ENCODE results near the gene THEMIS2. TPM values are rescaled to one million over a fixed set of nuclear protein-coding genes. Genes with fewer than 3 reads are reported as not detected.

The THEMIS2 gene
- total RNA-seq, 4 donors from 2014 or later = 20.1 to 36.0 (median 25.0) TPM

GRCh38 chr1:27878039-27878438, 5.7 kb downstream of the THEMIS2 start:
- Histone ChIP-seq H3K9me3 (no peaks in the 10 kb centered on the region), H3K27me3 (no peaks in the 10 kb centered on the region), H3K27ac (no peak overlapping the region), H3K4me1 (peaks cover 3 to 17% of the 10 kb centered on the region in 2 donors), H3K4me3 (replicated peaks in 1 of 3) (no peak overlapping the region), H3K36me3 (no peaks in the 10 kb centered on the region)
- no peak for TF ChIP-seq CTCF (IDR thresholded peaks at IDR 0.05)
- TF ChIP-seq POLR2A (IDR thresholded peaks at IDR 0.05) = no peak
- intact Hi-C loops (cut with DNase I) = no loop called here
- DNase-seq = no peak
- 80 to 81% methylated on average over 4 of the region's 4 CpGs for WGBS, 2 donors

GRCh38 chr1:27878787-27879335, 6.5 kb downstream of the THEMIS2 start:
- no peak for DNase-seq
- no peak overlapping the region for H3K27ac ChIP-seq
- no peak overlapping the region for H3K4me3 ChIP-seq (replicated peaks in 1 of 3)

GRCh38 chr1:27879374-27880082, 7.2 kb downstream of the THEMIS2 start:
- Histone ChIP-seq H3K4me1 (peaks cover 3 to 24% of the 10 kb centered on the region in 2 donors), H3K36me3 (no peaks in the 10 kb centered on the region), H3K27me3 (no peaks in the 10 kb centered on the region), H3K4me3 (replicated peaks in 1 of 3) (no peak overlapping the region), H3K27ac (no peak overlapping the region), H3K9me3 (no peaks in the 10 kb centered on the region)
- no peak for TF ChIP-seq POLR2A (IDR thresholded peaks at IDR 0.05)
- TF ChIP-seq CTCF (IDR thresholded peaks at IDR 0.05) = no peak
- no peak for DNase-seq
- intact Hi-C loops (cut with DNase I) = no loop called here
- 81 to 85% methylated on average over 5 to 7 of the region's 10 CpGs for WGBS, 2 donors

More at GRCh38 chr1:27878787-27879335, 6.5 kb downstream of the THEMIS2 start:
- intact Hi-C loops (cut with DNase I) = no loop called here
- peaks cover 3 to 19% of the 10 kb centered on the region in 2 donors for H3K4me1 ChIP-seq
- 68 to 82% methylated on average over 8 of the region's 8 CpGs for WGBS, 2 donors
- TF ChIP-seq CTCF (IDR thresholded peaks at IDR 0.05) (no peak), POLR2A (IDR thresholded peaks at IDR 0.05) (no peak)
- no peaks in the 10 kb centered on the region for H3K36me3 ChIP-seq
- no peaks in the 10 kb centered on the region for H3K9me3 ChIP-seq
- H3K27me3 ChIP-seq = no peaks in the 10 kb centered on the region

- Histone ChIP-seq H3K4me3 (replicated peaks in 1 of 3) (no peak overlapping the region), H3K36me3 (no peaks in the 10 kb centered on the region), H3K27me3 (no peaks in the 10 kb centered on the region), H3K4me1 (peaks cover 0 to 14% of the 10 kb centered on the region in 2 donors), H3K9me3 (no peaks in the 10 kb centered on the region), H3K27ac (peak overlapping the region in 1 of 3 donors; percentile 34)
- no peak for DNase-seq
- WGBS, 2 donors = 94 to 96% methylated on average over 5 to 6 of the region's 6 CpGs
- intact Hi-C loops (cut with DNase I) = no loop called here
- TF ChIP-seq CTCF (IDR thresholded peaks at IDR 0.05) (no peak), POLR2A (IDR thresholded peaks at IDR 0.05) (no peak)
Observed at GRCh38 chr1:27882543-27882903, 10.2 kb downstream of the THEMIS2 start.

- DNase-seq = no peak
- Histone ChIP-seq H3K27me3 (no peaks in the 10 kb centered on the region), H3K27ac (peak overlapping the region; percentile 8 to 49 (median 34)), H3K4me1 (peaks cover 0 to 14% of the 10 kb centered on the region in 2 donors), H3K36me3 (no peaks in the 10 kb centered on the region), H3K4me3 (replicated peaks in 1 of 3) (no peak overlapping the region), H3K9me3 (no peaks in the 10 kb centered on the region)
- intact Hi-C loops (cut with DNase I) = no loop called here
- WGBS, 2 donors = 70 to 72% methylated on average over 13 of the region's 13 CpGs
- TF ChIP-seq CTCF (IDR thresholded peaks at IDR 0.05) = no peak
- TF ChIP-seq POLR2A (IDR thresholded peaks at IDR 0.05) = no peak
Observed at GRCh38 chr1:27883536-27883935, 11.2 kb downstream of the THEMIS2 start.
